ENCODE data around the gene FJX1.

GRCh38 chr11:35617316-35617686, 959 bp upstream of the FJX1 start:
- TF ChIP-seq CTCF (conservative IDR thresholded peaks at IDR 0.05; ENCODE audit: low read length) (no peak), EZH2phosphoT487 (IDR thresholded peaks at IDR 0.05; ENCODE audit: borderline replicate concordance, low read depth, low read length) (no peak)

Measured in OCI-LY7 (cell line).